NB4 (cell line): ENCODE results near the gene HECW1.

ENCODE experiments used
- DNase-seq: peaks from one replicate; pipeline ENCODE4 v3.0.0; 2010; ENCODE audit warnings: low read depth
- H3K4me3 ChIP-seq: one replicate; pipeline ENCODE4 v1.5.1; 2011; ENCODE audit warnings: mild to moderate bottlenecking, low read depth, low read length, moderate library complexity
- CTCF ChIP-seq: IDR thresholded peaks from one replicate; pipeline ENCODE4 v1.5.1; 2012; ENCODE audit warnings: low read depth, low read length
- MAX ChIP-seq: IDR thresholded peaks from 2 replicates; pipeline ENCODE4 v1.6.1; 2011; ENCODE audit warnings: low read depth, low read length
- MYC ChIP-seq: IDR thresholded peaks from 2 replicates; pipeline ENCODE4 v1.6.1; 2011; ENCODE audit warnings: low read depth, low read length
- POLR2A ChIP-seq: IDR thresholded peaks from 2 replicates; pipeline ENCODE4 v1.6.1; 2011; ENCODE audit warnings: mild to moderate bottlenecking; ENCODE audit not compliant: insufficient read length; ENCODE audit errors: extremely low read depth

Gene HECW1

GRCh38 chr7:43394441-43395130, 282.1 kb downstream of the HECW1 start:
- no peak overlapping the region for H3K4me3 ChIP-seq
- TF ChIP-seq CTCF (no peak), POLR2A (no peak), MYC (no peak), MAX (no peak)
- no peak for DNase-seq

- no peak for TF ChIP-seq MYC
- no peak for TF ChIP-seq CTCF
- no peak for TF ChIP-seq MAX
- TF ChIP-seq POLR2A, result no peak
- DNase-seq, result no peak
Measured at GRCh38 chr7:43395351-43395750, 282.9 kb downstream of the HECW1 start.

GRCh38 chr7:43396187-43396740, 283.8 kb downstream of the HECW1 start:
- TF ChIP-seq MYC, result no peak
- TF ChIP-seq POLR2A, result no peak
- TF ChIP-seq CTCF, result no peak
- TF ChIP-seq MAX, result no peak
- H3K4me3 ChIP-seq, result no peak overlapping the region
- no peak for DNase-seq

More at GRCh38 chr7:43395351-43395750, 282.9 kb downstream of the HECW1 start:
- no peak overlapping the region for H3K4me3 ChIP-seq

GRCh38 chr7:43398831-43399230, 286.4 kb downstream of the HECW1 start:
- H3K4me3 ChIP-seq, result no peak overlapping the region
- DNase-seq, result no peak
- TF ChIP-seq MYC (no peak), MAX (no peak), CTCF (no peak), POLR2A (no peak)

- H3K4me3 ChIP-seq, result no peak overlapping the region
- TF ChIP-seq MAX (no peak), MYC (no peak), CTCF (no peak)
- DNase-seq, result no peak
Measured at GRCh38 chr7:43405948-43406347, 293.5 kb downstream of the HECW1 start.
